Sigmoid colon (tissue), 4 donors: ENCODE results near the gene ITLN2.

Source experiments
- POLR2A ChIP-seq, 2 donors: fragments of 450-650 bp; IDR thresholded peaks; one replicate each; pipeline ENCODE4 v1.6.1; 2016; ENCODE audit warnings: antibody characterized with exemption in 2 of 2, mild to moderate bottlenecking in 2 of 2, moderate library complexity in 2 of 2
- POLR2AphosphoS5 ChIP-seq, 4 donors: sonication (generic); formaldehyde crosslinking; IDR thresholded peaks; one replicate each; pipeline ENCODE4 v1.6.1; 2017; ENCODE audit warnings: antibody characterized with exemption in 4 of 4
- TF ChIP-seq, protein P1 (sequence below), 4 experiments: fragments of 450-650 bp in 3 of 4; fragments of 200-600 bp in 1 of 4; IDR thresholded peaks; one replicate each; pipeline ENCODE4 v1.5.1; 2016 to 2019; ENCODE audit warnings: antibody characterized with exemption in 4 of 4, mild to moderate bottlenecking in 3 of 4, moderate library complexity in 2 of 4

DNA sequence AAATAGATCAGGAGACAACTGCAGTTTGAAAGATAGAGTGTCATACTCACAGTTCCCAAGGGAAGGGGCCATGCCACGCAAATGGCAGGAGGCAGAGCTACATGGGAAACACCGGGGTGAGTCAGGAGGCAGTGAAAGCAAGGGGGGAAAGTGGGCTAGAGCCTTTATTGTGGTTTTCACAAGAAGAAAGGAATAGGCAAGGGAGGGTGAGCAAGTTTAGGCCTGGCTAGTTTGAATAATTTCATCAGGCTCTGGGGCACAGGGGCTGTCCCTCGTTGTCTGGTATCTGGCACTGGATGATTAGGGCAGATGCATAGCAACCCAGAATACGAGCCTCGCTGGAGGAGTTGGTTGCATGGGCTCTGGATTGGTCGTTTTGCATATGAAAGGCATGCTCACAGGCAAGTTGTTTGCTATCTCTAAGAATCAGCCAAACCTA is 17.0 kb upstream of the ITLN2 start:
- TF ChIP-seq, protein P1, sequence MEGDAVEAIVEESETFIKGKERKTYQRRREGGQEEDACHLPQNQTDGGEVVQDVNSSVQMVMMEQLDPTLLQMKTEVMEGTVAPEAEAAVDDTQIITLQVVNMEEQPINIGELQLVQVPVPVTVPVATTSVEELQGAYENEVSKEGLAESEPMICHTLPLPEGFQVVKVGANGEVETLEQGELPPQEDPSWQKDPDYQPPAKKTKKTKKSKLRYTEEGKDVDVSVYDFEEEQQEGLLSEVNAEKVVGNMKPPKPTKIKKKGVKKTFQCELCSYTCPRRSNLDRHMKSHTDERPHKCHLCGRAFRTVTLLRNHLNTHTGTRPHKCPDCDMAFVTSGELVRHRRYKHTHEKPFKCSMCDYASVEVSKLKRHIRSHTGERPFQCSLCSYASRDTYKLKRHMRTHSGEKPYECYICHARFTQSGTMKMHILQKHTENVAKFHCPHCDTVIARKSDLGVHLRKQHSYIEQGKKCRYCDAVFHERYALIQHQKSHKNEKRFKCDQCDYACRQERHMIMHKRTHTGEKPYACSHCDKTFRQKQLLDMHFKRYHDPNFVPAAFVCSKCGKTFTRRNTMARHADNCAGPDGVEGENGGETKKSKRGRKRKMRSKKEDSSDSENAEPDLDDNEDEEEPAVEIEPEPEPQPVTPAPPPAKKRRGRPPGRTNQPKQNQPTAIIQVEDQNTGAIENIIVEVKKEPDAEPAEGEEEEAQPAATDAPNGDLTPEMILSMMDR (IDR thresholded peaks at IDR 0.05), result no peak
- no peak for TF ChIP-seq POLR2AphosphoS5 (IDR thresholded peaks at IDR 0.05)
- no peak for TF ChIP-seq POLR2A (IDR thresholded peaks at IDR 0.05)
